CD14-positive monocyte (primary cell): ENCODE measurements around the gene FH. TPM values are rescaled to one million over a fixed set of nuclear protein-coding genes. Genes with fewer than 3 reads are reported as not detected.

Experiments used
- DNase-seq, 3 donors: peaks; one replicate each; pipeline ENCODE4 v3.0.0-alpha.2; 2011 to 2022
- H2AFZ ChIP-seq: 2 replicates; pipeline ENCODE4 v1.6.0; 2012; ENCODE audit warnings: mild to moderate bottlenecking, low read depth, low read length, inconsistent platforms; ENCODE audit not compliant: insufficient read depth, poor library complexity, severe bottlenecking
- H3K27ac ChIP-seq, 2 donors: 1 replicate in 1 of 2; 2 replicates in 1 of 2; pipeline ENCODE4 v1.5.1; 2012 to 2013; ENCODE audit warnings: low read length in 2 of 2, control low read depth in 1 of 2, inconsistent platforms in 1 of 2, low read depth in 1 of 2, mild to moderate bottlenecking in 1 of 2
- H3K27me3 ChIP-seq, 2 donors: one replicate each; pipeline versions ENCODE4 v1.6.0 to v1.6.1; 2011 to 2013; ENCODE audit warnings: low read length in 2 of 2; ENCODE audit not compliant: control insufficient read depth in 2 of 2, insufficient read depth in 2 of 2
- H3K36me3 ChIP-seq, 2 donors: replicated peaks in 1 of 2; 1 replicate in 1 of 2; 2 replicates in 1 of 2; pipeline versions ENCODE4 v1.5.1 to v1.6.1; 2012 to 2013; ENCODE audit warnings: low read length in 2 of 2, control low read depth in 1 of 2, inconsistent platforms in 1 of 2, mild to moderate bottlenecking in 1 of 2; ENCODE audit not compliant: insufficient read depth in 2 of 2, control insufficient read depth in 1 of 2
- H3K4me1 ChIP-seq, 2 donors: 1 replicate in 1 of 2; 2 replicates in 1 of 2; pipeline versions ENCODE4 v1.5.1 to v1.6.1; 2012 to 2013; ENCODE audit warnings: low read length in 2 of 2, control low read depth in 1 of 2, inconsistent platforms in 1 of 2, mild to moderate bottlenecking in 1 of 2, moderate library complexity in 1 of 2; ENCODE audit not compliant: insufficient read depth in 2 of 2, control insufficient read depth in 1 of 2
- H3K4me2 ChIP-seq: replicated peaks from 2 replicates; pipeline ENCODE3; 2012; ENCODE audit warnings: low read length, moderate library complexity, mild to moderate bottlenecking; ENCODE audit not compliant: poor library complexity, severe bottlenecking; ENCODE audit errors: extremely low read depth
- H3K4me3 ChIP-seq, 3 experiments: fragments of 200-600 bp in 1 of 3; sonication (generic) in 1 of 3; replicated peaks in 1 of 3; 1 replicate in 2 of 3; 2 replicates in 1 of 3; pipeline ENCODE4 v1.5.1; 2011 to 2013; ENCODE audit warnings: low read length in 3 of 3, mild to moderate bottlenecking in 3 of 3, control low read depth in 2 of 3, low read depth in 2 of 3, inconsistent platforms in 1 of 3, moderate library complexity in 1 of 3
- H3K79me2 ChIP-seq: 2 replicates; pipeline ENCODE4 v1.6.0; 2012; ENCODE audit warnings: mild to moderate bottlenecking, control low read depth, inconsistent platforms, low read length, moderate library complexity; ENCODE audit not compliant: insufficient read depth
- H3K9ac ChIP-seq: 2 replicates; pipeline ENCODE4 v1.6.0; 2017; ENCODE audit warnings: low read length, mild to moderate bottlenecking; ENCODE audit not compliant: insufficient read depth, poor library complexity, severe bottlenecking
- H3K9me3 ChIP-seq, 2 donors: replicated peaks in 1 of 2; 1 replicate in 1 of 2; 2 replicates in 1 of 2; pipeline versions ENCODE4 v1.5.1 to v1.6.1; 2012 to 2013; ENCODE audit warnings: low read length in 2 of 2, control low read depth in 1 of 2; ENCODE audit not compliant: control insufficient read depth in 1 of 2, insufficient read depth in 1 of 2
- H4K20me1 ChIP-seq: 2 replicates; pipeline ENCODE4 v1.6.0; 2012; ENCODE audit warnings: mild to moderate bottlenecking, low read length, control low read depth, moderate library complexity; ENCODE audit not compliant: insufficient read depth
- H3K27ac Mint-ChIP-seq, 7 donors: one replicate each; pipeline ENCODE4 v1.8.0; 2020; ENCODE audit warnings: mild to moderate bottlenecking in 7 of 7, mixed read lengths in 7 of 7, moderate library complexity in 6 of 7, inconsistent platforms in 2 of 7
- H3K27me3 Mint-ChIP-seq, 3 donors: one replicate each; pipeline ENCODE4 v1.8.0; 2021 to 2022; ENCODE audit warnings: low read depth in 3 of 3, mild to moderate bottlenecking in 3 of 3, mixed read lengths in 3 of 3, moderate library complexity in 3 of 3, inconsistent platforms in 1 of 3
- H3K36me3 Mint-ChIP-seq, 2 donors: one replicate each; pipeline ENCODE4 v1.8.0; 2020; ENCODE audit warnings: mixed read lengths in 2 of 2, inconsistent platforms in 1 of 2, mild to moderate bottlenecking in 1 of 2
- H3K4me1 Mint-ChIP-seq: one replicate; pipeline ENCODE4 v1.8.0; 2020; ENCODE audit warnings: mild to moderate bottlenecking, mixed read lengths
- H3K4me3 Mint-ChIP-seq, 2 donors: one replicate each; pipeline ENCODE4 v1.8.0; 2020; ENCODE audit warnings: mild to moderate bottlenecking in 2 of 2, mixed read lengths in 2 of 2, moderate library complexity in 1 of 2
- H3K9me3 Mint-ChIP-seq, 7 donors: one replicate each; pipeline ENCODE4 v1.8.0; 2020 to 2022; ENCODE audit warnings: mixed read lengths in 7 of 7, mild to moderate bottlenecking in 6 of 7, moderate library complexity in 6 of 7, inconsistent platforms in 2 of 7
- WGBS: methylation state at CpG from one replicate; pipeline ENCODE4 v1.1.5; 2013; ENCODE audit warnings: missing lambda C conversion rate; ENCODE audit not compliant: insufficient coverage; 5-methylcytosine and 5-hydroxymethylcytosine counted together
- intact Hi-C, 2 donors: fragments of 100-400 bp; cut with micrococcal nuclease; formaldehyde crosslinking; loops; one replicate each; pipeline versions ENCODE4 v1.15.0 to v1.15.1; 2023
- polyA plus RNA-seq, 3 donors: library from polyadenylated mRNA; depleted of rRNA in 1 of 3; unstranded in 2 of 3; stranded (reverse) in 1 of 3; fragments of 300-500 nt in 2 of 3; fragments of >200 nt in 1 of 3; fragmentation: Illumina TruSeq in 2 of 3; gene quantifications; 1 replicate in 2 of 3; 2 replicates in 1 of 3; pipeline ENCODE4 v1.2.3, GENCODE V29; 2012 to 2021
- TF ChIP-seq, protein P1 (sequence below): fragments of 200-600 bp; IDR thresholded peaks from one replicate; pipeline ENCODE4 v1.8.0; 2022; ENCODE audit warnings: antibody characterized with exemption, mild to moderate bottlenecking

FH gene
- polyA plus RNA-seq, 3 donors: 21.1 to 34.9 (median 32.5) TPM

DNA sequence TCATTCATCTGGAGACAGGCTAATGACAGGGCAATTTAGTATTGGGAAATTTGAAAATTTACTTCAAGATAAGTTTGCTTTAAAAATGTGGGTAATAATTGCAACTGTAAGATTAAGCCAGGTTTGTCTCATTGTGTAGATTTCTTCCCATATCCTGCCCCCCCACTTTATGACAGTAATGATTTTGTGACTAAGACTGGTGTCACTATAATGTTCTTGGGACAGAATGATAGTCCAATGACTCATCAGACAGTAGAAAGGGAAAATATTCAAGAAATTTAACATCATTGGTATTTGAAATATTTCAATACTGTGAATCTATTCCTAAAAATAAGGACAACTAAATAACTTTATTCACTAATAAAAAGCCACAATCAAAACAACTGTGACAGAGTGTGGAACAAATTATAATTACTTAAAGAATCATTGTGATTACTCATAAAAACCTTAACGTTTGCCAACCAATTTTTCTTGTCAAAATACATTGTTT is 36.7 kb downstream of the FH start:
- no peak overlapping the region for H2AFZ ChIP-seq
- Mint-ChIP-seq H3K27ac (no peak overlapping the region), H3K27me3 (peaks cover 0 to 2% (median 0%) of the 10 kb centered on the region in 3 donors), H3K36me3 (no peaks in the 10 kb centered on the region), H3K4me1 (peaks cover 3% of the 10 kb centered on the region), H3K4me3 (no peak overlapping the region), H3K9me3 (peaks cover 0 to 1% (median 0%) of the 10 kb centered on the region in 7 donors)
- no peak overlapping the region for H3K27ac ChIP-seq
- peak in 1 of 3 donors; percentile 38 for DNase-seq
- no peak overlapping the region for H3K9ac ChIP-seq
- no CpG with 5 or more reads among the region's 1 CpG for WGBS
- TF ChIP-seq, protein P1, sequence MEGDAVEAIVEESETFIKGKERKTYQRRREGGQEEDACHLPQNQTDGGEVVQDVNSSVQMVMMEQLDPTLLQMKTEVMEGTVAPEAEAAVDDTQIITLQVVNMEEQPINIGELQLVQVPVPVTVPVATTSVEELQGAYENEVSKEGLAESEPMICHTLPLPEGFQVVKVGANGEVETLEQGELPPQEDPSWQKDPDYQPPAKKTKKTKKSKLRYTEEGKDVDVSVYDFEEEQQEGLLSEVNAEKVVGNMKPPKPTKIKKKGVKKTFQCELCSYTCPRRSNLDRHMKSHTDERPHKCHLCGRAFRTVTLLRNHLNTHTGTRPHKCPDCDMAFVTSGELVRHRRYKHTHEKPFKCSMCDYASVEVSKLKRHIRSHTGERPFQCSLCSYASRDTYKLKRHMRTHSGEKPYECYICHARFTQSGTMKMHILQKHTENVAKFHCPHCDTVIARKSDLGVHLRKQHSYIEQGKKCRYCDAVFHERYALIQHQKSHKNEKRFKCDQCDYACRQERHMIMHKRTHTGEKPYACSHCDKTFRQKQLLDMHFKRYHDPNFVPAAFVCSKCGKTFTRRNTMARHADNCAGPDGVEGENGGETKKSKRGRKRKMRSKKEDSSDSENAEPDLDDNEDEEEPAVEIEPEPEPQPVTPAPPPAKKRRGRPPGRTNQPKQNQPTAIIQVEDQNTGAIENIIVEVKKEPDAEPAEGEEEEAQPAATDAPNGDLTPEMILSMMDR: no peak
- H4K20me1 ChIP-seq: no peaks in the 10 kb centered on the region
- no peaks in the 10 kb centered on the region for H3K9me3 ChIP-seq
- H3K4me2 ChIP-seq: no peak overlapping the region
- H3K36me3 ChIP-seq: no peaks in the 10 kb centered on the region
- H3K4me1 ChIP-seq: no peaks in the 10 kb centered on the region
- H3K79me2 ChIP-seq: no peaks in the 10 kb centered on the region
- H3K4me3 ChIP-seq: no peak overlapping the region
- H3K27me3 ChIP-seq: no peaks in the 10 kb centered on the region
- intact Hi-C loops: no loop called here

DNA sequence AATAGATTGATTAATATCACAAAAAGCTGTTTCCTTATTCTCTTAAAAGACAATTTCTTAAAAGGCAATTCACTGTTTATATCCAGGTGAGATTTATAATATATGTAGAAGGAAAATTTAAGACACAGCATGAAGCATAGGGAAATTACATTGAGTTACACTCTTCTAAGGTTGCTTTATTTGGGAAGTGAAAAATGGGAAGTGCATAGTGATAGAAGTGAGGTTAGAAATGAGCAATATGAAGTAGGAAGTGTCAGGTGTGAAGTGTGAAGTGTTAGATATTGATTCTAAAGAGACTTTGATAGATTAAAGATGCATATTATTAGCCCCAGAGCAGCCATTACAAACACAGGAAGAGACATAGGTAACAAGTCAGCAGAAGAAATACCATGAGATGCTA is 40.3 kb downstream of the FH start:
- Histone ChIP-seq H3K27me3 (no peaks in the 10 kb centered on the region), H3K79me2 (no peaks in the 10 kb centered on the region), H3K27ac (no peak overlapping the region), H3K4me2 (no peak overlapping the region), H2AFZ (no peak overlapping the region), H3K4me3 (no peak overlapping the region), H4K20me1 (no peaks in the 10 kb centered on the region), H3K4me1 (no peaks in the 10 kb centered on the region), H3K36me3 (no peaks in the 10 kb centered on the region), H3K9me3 (no peaks in the 10 kb centered on the region), H3K9ac (no peak overlapping the region)
- H3K27ac Mint-ChIP-seq: no peak overlapping the region
- H3K36me3 Mint-ChIP-seq: no peaks in the 10 kb centered on the region
- TF ChIP-seq, protein P1: no peak
- H3K4me3 Mint-ChIP-seq: no peak overlapping the region
- peaks cover 3% of the 10 kb centered on the region for H3K4me1 Mint-ChIP-seq
- intact Hi-C loops: no loop called here
- H3K9me3 Mint-ChIP-seq: peaks cover 0 to 3% (median 0%) of the 10 kb centered on the region in 7 donors
- peak in 2 of 3 donors; percentile 1 to 11 for DNase-seq
- peaks cover 0 to 2% (median 0%) of the 10 kb centered on the region in 3 donors for H3K27me3 Mint-ChIP-seq
